ENCODE data around the gene CRLF2. TPM values are rescaled to one million over a fixed set of nuclear protein-coding genes. Genes with fewer than 3 reads are reported as not detected.

Gene CRLF2
- polyA plus RNA-seq, 3 donors: 0.11 to 0.17 TPM; not detected in 1

- Histone ChIP-seq H3K4me3 (replicated peaks in 1 of 3; ENCODE audit: low read depth in 2 of 3, low read length in 3 of 3) (no peak overlapping the region), H4K20me1 (ENCODE audit: insufficient read depth, low read length) (no peaks in the 10 kb centered on the region), H3K79me2 (ENCODE audit: insufficient read depth, low read length) (no peaks in the 10 kb centered on the region), H3K9me3 (replicated peaks in 1 of 2; ENCODE audit: control insufficient read depth in 1 of 2, insufficient read depth in 1 of 2, low read length in 2 of 2) (no peaks in the 10 kb centered on the region), H3K27me3 (ENCODE audit: control insufficient read depth in 2 of 2, insufficient read depth in 2 of 2, low read length in 2 of 2) (no peaks in the 10 kb centered on the region), H2AFZ (ENCODE audit: insufficient read depth, low read depth, low read length, poor library complexity, severe bottlenecking) (no peak overlapping the region), H3K36me3 (replicated peaks in 1 of 2; ENCODE audit: control insufficient read depth in 1 of 2, insufficient read depth in 2 of 2, low read length in 2 of 2) (no peaks in the 10 kb centered on the region), H3K4me2 (replicated peaks; ENCODE audit: extremely low read depth, low read length, poor library complexity, severe bottlenecking) (peak overlapping the region; percentile 26), H3K9ac (ENCODE audit: insufficient read depth, low read length, poor library complexity, severe bottlenecking) (peak overlapping the region; percentile 25), H3K27ac (ENCODE audit: low read depth in 1 of 2, low read length in 2 of 2) (no peak overlapping the region), H3K4me1 (ENCODE audit: control insufficient read depth in 1 of 2, insufficient read depth in 2 of 2, low read length in 2 of 2) (peaks cover 4 to 5% of the 10 kb centered on the region in 2 donors)
- no peaks in the 10 kb centered on the region for H3K36me3 Mint-ChIP-seq
- peak overlapping the region in 1 of 2 donors; percentile 72 for H3K4me3 Mint-ChIP-seq
- WGBS (ENCODE audit: insufficient coverage): 0% methylated on average over 7 of the region's 12 CpGs
- H3K9me3 Mint-ChIP-seq: peaks cover 0 to 5% (median 1%) of the 10 kb centered on the region in 7 donors
- peaks cover 4 to 14% (median 10%) of the 10 kb centered on the region in 3 donors for H3K27me3 Mint-ChIP-seq (ENCODE audit: low read depth in 3 of 3)
- peak; percentile 32 to 92 (median 41) for DNase-seq
- H3K4me1 Mint-ChIP-seq: peaks cover 14% of the 10 kb centered on the region
- TF ChIP-seq CTCF (IDR thresholded peaks at IDR 0.05): no peak
- intact Hi-C loops (cut with micrococcal nuclease): loop anchor here in 1 of 2 donors (5.0 kb wide), 1 partner anchor 42 kb away; no protein-coding TSS in a partner anchor
- H3K27ac Mint-ChIP-seq: peak overlapping the region in 3 of 7 donors; percentile 14 to 79 (median 76)
Observed at GRCh38 chrX:1165535-1166196, 46.8 kb downstream of the CRLF2 start.

- H3K9me3 Mint-ChIP-seq: peaks cover 3 to 13% (median 10%) of the 10 kb centered on the region in 7 donors
- Histone ChIP-seq H3K27me3 (ENCODE audit: control insufficient read depth in 2 of 2, insufficient read depth in 2 of 2, low read length in 2 of 2) (no peaks in the 10 kb centered on the region), H3K27ac (ENCODE audit: low read depth in 1 of 2, low read length in 2 of 2) (no peak overlapping the region), H3K4me3 (replicated peaks in 1 of 3; ENCODE audit: low read depth in 2 of 3, low read length in 3 of 3) (no peak overlapping the region), H4K20me1 (ENCODE audit: insufficient read depth, low read length) (no peaks in the 10 kb centered on the region), H3K9me3 (replicated peaks in 1 of 2; ENCODE audit: control insufficient read depth in 1 of 2, insufficient read depth in 1 of 2, low read length in 2 of 2) (no peaks in the 10 kb centered on the region), H3K9ac (ENCODE audit: insufficient read depth, low read length, poor library complexity, severe bottlenecking) (no peak overlapping the region), H3K79me2 (ENCODE audit: insufficient read depth, low read length) (no peaks in the 10 kb centered on the region), H3K4me2 (replicated peaks; ENCODE audit: extremely low read depth, low read length, poor library complexity, severe bottlenecking) (no peak overlapping the region), H3K4me1 (ENCODE audit: control insufficient read depth in 1 of 2, insufficient read depth in 2 of 2, low read length in 2 of 2) (peaks cover 4 to 5% of the 10 kb centered on the region in 2 donors), H3K36me3 (replicated peaks in 1 of 2; ENCODE audit: control insufficient read depth in 1 of 2, insufficient read depth in 2 of 2, low read length in 2 of 2) (no peaks in the 10 kb centered on the region), H2AFZ (ENCODE audit: insufficient read depth, low read depth, low read length, poor library complexity, severe bottlenecking) (no peak overlapping the region)
- peak overlapping the region in 3 of 7 donors; percentile 35 to 60 (median 41) for H3K27ac Mint-ChIP-seq
- no peak for TF ChIP-seq CTCF (IDR thresholded peaks at IDR 0.05)
- intact Hi-C loops (cut with micrococcal nuclease): loop anchor here in 1 of 2 donors (5.0 kb wide), 1 partner anchor 43 kb away; no protein-coding TSS in a partner anchor
- peaks cover 14% of the 10 kb centered on the region for H3K4me1 Mint-ChIP-seq
- WGBS (ENCODE audit: insufficient coverage): under 1% methylated on average over 13 of the region's 18 CpGs
- H3K27me3 Mint-ChIP-seq (ENCODE audit: low read depth in 3 of 3): peaks cover 4 to 16% (median 14%) of the 10 kb centered on the region in 3 donors
- peak; percentile 27 to 54 (median 37) for DNase-seq
- peak overlapping the region in 1 of 2 donors; percentile 62 for H3K4me3 Mint-ChIP-seq
- no peaks in the 10 kb centered on the region for H3K36me3 Mint-ChIP-seq
Observed at GRCh38 chrX:1164322-1165288, 47.8 kb downstream of the CRLF2 start.
